ENCODE measurements around the gene ANKRD17. TPM values are rescaled to one million over a fixed set of nuclear protein-coding genes. Genes with fewer than 3 reads are reported as not detected.

Gene ANKRD17
- total and polyA plus RNA-seq, 2 donors (not counting 3 experiments of a cell fraction or from before 2014, with no cell fraction given): 33.3 to 64.4 TPM

- Histone ChIP-seq H2AFZ (ENCODE audit: low read depth, low read length) (no peak overlapping the region), H3K9me3 (replicated peaks; ENCODE audit: control insufficient read depth, insufficient read depth, low read length) (no peaks in the 10 kb centered on the region), H3K79me2 (ENCODE audit: control insufficient read depth, insufficient read depth, low read length) (peaks cover 6% of the 10 kb centered on the region), H3K9me1 (replicated peaks; ENCODE audit: control insufficient read depth, extremely low read depth, insufficient read depth, low read length) (no peaks in the 10 kb centered on the region), H3K4me1 (ENCODE audit: control insufficient read depth, extremely low read depth, insufficient read depth, low read length) (no peaks in the 10 kb centered on the region), H3K4me3 (replicated peaks in 1 of 3; ENCODE audit: insufficient read depth in 1 of 3, low read depth in 1 of 3, low read length in 3 of 3) (no peak overlapping the region), H3K4me2 (ENCODE audit: insufficient read depth, low read length) (no peak overlapping the region), H3K27me3 (ENCODE audit: control insufficient read depth in 2 of 2, insufficient read depth in 2 of 2, low read length in 2 of 2) (no peaks in the 10 kb centered on the region), H3K36me3 (ENCODE audit: control insufficient read depth in 2 of 2, extremely low read depth in 1 of 2, insufficient read depth in 2 of 2, low read length in 2 of 2) (peaks cover 12 to 15% of the 10 kb centered on the region in 2 experiments), H3K27ac (ENCODE audit: insufficient read depth, low read depth, low read length) (no peak overlapping the region), H3K9ac (replicated peaks; ENCODE audit: extremely low read depth, insufficient read depth, low read length) (no peak overlapping the region), H4K20me1 (replicated peaks; ENCODE audit: control insufficient read depth, extremely low read depth, insufficient read depth, low read length) (no peaks in the 10 kb centered on the region)
- ChIA-PET POLR2A (no interaction called here), CTCF (interaction anchor here (0.8 to 1.8 kb wide), 7 partner anchors 8 to 177 kb away, joined by 3 to 8 read pairs (median 3); no protein-coding TSS in a partner anchor)
- dilution Hi-C loops (cut with MboI; ENCODE audit: extremely low pct_ligation_motif_present, low sequenced_read_pairs): no loop called here
- DNase-seq (ENCODE audit: low read depth, low spot score) (no peak), FAIRE-seq (no peak)
- no TSS peak for BruUV-seq (replicated peaks)
- intact Hi-C loops (cut with micrococcal nuclease): no loop called here
- TF ChIP-seq POLR2A (IDR thresholded peaks at IDR 0.05; ENCODE audit: low read depth, low read length): no peak
- TF ChIP-seq MAX (IDR thresholded peaks at IDR 0.05; ENCODE audit: insufficient read depth, insufficient read length): no peak
- no peak for TF ChIP-seq JUN (IDR thresholded peaks at IDR 0.05; ENCODE audit: borderline replicate concordance, insufficient read depth, insufficient read length, low read depth)
- no peak for TF ChIP-seq POLR2AphosphoS5 (IDR thresholded peaks at IDR 0.05; ENCODE audit: insufficient read depth, low read depth, low read length)
- no peak for TF ChIP-seq EZH2 (IDR thresholded peaks at IDR 0.05; ENCODE audit: borderline replicate concordance, low read depth, low read length, severe bottlenecking)
- TF ChIP-seq FOS (IDR thresholded peaks at IDR 0.05; ENCODE audit: borderline replicate concordance, insufficient read depth, low read length): no peak
- no peak for TF ChIP-seq CTCF (IDR thresholded peaks at IDR 0.05; ENCODE audit: extremely low read depth in 1 of 2, insufficient read depth in 1 of 2, low read depth in 1 of 2, low read length in 2 of 2)
- no peak for TF ChIP-seq GATA2 (IDR thresholded peaks at IDR 0.05; ENCODE audit: insufficient read depth, insufficient read length, low read depth, low read length)
- TF ChIP-seq MYC (IDR thresholded peaks at IDR 0.05; ENCODE audit: low read depth, low read length): no peak
These were observed 177.8 kb downstream of the ANKRD17 start for GRCh38 chr4:73080789-73081188.
